Measurements from ENCODE around the gene MAST4.

The MAST4 gene

DNA sequence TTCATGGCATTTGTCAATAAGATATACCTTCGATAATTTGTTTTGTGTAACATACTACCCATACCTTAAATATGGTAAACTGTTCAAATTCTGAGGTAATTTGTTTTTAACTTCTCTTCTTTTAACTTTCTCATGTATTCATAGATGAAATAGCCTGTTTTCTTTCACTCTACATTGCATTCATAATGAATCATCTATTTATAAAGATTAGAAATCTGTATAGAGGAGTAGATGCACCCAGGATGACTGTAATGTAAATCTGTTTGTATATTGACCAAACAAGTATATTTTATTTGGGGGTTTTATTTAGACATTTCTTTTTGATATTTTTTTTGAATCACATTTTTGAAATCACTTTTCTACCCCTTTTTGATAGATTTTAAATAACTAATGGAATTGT lies 455.8 kb downstream of the MAST4 start:
- DNase-seq, result no peak

DNA sequence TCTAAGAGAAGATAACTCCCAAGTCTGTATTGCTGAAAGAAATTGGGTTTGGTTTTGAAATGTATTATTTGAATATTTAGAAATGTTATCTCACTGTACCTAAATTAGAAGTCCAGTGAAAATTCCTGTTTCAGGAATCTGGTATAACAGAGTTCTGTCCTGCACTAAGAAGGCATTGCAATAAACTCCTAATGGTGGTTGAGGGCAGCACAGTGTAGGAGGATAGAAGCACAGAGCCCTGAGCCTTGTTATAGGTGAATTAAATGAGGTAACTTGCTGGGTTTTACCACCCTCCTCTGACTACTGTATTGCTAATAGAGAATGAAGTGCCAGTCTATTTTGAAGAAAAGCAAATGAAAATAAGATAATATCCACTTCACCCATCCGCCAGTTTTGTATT lies 457.0 kb downstream of the MAST4 start:
- DNase-seq, result no peak

DNA sequence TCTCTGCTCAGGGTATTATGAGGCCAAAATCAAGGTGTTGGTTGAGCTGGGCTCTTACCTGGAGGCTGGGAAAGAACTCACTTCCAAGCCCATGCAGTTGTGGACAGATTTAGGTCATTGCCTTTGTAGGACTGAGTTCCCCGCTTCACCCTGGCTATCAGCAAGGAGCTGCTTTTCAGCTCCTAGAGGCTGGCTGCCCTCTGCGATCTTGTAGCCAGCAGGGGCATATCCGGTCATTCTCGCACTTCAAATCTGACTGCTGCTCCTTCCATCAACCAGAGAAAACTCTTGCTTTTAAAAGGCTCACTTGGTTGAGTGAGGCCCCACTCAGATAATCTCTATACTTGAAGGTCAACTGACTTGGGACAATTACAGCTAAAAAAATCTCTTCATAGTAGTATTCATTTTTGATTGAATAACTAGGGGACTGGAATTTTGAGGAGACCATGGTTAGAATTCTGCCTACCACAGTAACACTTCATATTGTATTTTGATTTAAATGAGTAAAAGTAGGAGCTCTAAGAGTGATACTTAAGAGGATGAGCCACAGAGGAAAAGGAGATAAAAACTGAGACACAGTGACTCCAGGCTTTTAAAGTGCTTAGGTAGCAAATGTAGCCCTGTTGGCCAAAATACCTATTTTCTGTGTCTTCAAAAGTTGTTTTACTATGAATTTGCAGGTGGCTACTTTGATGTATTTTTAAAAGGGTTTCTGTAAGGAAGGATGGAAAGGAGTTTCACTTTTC lies 463.0 kb downstream of the MAST4 start:
- no peak for DNase-seq

DNA sequence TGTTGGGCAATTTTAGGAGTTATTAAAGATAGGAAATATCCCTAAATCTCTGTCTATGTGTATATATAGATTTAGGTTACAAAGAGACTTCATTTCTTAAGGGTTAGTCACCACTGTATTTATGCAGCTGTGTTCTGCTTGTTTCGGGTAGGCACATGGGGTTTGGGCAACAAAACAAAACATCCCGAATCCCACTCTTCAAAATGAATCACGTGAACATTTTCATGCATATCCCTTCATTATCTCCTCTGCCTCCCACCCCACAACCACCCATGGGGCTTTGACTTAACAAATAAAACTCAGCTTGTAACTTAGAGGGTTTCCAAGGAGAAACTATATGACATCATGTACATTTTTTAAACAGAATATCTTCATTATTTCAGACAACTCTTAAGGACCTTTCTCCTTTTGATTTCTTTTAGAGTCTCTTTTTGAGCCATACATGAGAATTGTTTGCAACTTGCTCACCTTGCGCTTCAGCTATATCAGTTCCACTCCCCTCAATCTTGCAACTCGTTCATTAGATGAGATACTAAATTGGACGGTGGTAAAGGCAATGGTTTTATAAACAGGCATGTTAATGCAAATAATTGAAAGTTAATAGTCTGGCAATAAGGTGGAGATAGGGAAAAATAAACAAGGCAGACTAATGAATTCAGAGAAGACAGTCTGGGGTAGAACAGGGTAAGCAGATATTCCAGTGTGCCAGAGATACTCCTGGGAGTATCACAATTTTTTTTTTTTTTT lies 463.7 kb downstream of the MAST4 start:
- DNase-seq, result no peak

DNA sequence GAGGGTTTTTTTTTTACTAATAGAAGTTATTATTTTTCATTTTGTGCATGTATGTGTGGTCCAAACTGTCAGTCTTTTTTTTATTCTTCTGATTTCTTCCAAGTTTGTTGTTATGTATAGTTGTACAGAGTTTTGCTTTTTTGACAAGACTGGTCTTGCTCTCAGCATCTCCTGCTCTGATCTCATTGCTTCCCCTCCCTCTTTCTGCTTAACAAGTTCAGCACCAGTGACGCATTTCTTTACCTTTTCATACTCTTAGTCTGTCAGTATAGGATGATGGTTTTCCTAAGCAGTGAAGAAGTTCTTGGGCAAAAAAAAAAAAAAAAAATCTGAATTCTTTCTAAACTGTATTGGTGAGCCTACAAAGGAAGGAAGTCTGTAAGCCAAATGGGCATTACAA lies 465.3 kb downstream of the MAST4 start:
- no peak for DNase-seq

DNA sequence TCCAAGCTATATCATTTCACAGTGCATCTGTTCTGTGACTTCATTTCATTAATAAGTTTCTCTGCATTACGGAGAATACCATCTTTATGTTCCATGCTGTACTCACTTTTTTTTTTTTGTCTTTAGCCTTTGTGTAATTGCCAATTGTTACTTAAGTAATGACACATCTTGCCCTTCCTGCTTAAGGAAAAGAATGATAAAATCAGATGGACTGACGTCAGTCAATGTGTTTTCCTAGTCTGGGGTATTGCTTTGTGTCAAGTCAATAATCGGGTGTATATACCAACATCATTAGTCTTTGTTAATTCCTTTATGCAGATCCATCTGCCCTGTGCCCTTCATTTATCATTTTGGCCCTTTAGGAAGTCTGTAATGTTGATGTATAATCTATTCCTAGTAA lies 466.9 kb downstream of the MAST4 start:
- DNase-seq, result no peak

DNA sequence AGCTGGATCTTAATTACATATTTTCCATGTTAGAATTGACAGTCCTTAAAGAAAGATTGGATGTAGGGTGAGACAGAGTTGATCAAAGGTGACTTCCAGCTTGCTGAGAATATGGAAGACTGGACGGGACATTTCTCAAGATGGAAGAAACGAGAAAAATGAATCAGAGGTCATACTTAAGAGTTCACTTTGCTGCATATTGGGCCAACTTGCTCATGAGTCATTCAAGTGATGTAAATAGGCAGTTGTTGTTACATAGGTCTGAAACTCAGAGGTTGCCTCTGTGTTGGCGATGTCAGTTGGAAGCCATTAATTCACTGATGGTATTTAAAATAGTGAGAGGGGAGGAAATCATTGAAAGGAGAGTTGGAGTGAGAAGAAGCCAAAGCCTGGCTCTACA lies 467.6 kb downstream of the MAST4 start:
- DNase-seq, result no peak

DNA sequence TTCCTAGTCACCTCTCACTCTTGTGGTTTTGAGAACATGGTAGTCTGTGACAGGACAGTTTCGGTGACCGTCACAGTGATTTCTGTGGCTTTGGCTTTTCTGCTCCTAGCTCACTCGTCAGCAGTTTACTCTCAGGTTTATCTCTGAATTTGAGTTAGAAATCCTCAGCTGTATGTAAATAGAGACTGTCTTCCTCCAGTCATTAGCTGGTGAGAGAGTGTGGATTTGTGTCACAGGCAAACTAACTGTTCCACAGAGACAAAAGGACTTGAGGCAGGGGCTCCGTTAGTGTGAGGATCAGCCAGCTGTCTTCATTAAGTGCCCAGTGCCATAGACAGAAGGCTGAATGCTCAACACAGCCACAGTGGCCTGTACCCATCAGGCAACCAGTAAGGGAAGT lies 469.0 kb downstream of the MAST4 start:
- DNase-seq, result no peak

DNA sequence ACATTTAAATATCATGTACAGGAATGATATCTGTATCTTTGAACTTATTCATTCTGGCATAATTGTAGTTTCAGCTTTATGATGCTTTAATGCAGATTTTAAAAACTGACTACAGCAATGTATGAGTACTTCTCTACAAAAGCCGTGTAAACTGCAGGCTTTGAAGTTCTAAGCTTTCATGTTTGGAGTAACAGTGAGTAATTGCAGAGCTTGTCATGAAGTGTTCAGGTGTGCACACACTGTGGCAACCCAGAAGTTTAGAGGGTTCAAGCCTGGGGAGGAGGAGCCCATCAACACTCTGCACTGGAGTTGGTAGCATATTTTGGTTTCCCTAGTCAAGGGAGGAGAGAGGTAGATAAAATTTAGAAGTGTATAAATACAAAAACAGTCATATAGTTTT lies 469.5 kb downstream of the MAST4 start:
- DNase-seq, result no peak

DNA sequence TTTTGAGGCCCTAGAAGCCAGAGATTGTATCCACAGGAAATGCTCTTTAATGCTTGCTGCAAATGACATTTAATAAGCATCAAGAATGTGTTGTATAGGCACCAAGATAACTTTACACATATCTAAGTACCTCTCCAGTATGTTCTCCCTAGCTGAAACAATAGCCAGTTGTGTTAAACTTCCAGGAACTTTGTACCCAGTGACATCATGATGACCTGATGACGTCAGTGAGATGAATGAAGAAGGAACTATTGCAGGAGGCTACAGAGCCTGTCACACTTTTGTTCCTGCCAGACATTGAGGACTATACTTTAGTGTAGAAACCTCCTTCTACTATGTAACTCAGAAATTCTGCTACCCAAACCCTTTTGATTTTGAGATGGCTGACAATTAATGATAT lies 470.6 kb downstream of the MAST4 start:
- DNase-seq, result no peak

DNA sequence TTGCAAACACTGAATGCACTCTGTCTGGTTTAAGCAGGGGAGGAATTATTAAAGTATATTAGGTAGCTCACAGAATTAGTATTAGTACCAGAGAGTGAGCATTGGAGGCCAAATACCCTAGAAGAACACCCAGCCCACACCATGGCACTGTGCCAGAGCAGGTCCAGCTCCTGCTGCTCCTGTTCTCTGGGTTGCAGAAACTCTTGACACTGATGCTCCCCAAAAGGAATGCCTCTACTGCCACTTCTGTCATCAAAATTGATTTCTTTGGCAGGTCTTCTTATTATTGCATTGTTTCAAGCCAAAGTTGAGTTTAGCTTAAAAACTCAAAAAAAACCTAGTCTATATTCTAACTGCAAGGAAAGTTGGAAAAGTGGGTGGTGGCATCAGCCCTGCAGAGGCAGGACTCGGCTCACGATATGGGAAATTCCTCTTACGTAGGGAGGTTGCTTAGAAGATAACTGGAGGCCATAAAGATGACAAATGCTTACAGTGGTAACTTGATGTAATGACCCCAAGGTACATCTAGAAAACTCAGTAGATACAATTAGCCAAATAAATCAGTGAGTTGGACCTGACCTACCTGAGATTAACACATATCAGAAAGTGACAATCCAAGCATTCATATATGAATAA lies 477.0 kb downstream of the MAST4 start:
- no peak for DNase-seq

DNA sequence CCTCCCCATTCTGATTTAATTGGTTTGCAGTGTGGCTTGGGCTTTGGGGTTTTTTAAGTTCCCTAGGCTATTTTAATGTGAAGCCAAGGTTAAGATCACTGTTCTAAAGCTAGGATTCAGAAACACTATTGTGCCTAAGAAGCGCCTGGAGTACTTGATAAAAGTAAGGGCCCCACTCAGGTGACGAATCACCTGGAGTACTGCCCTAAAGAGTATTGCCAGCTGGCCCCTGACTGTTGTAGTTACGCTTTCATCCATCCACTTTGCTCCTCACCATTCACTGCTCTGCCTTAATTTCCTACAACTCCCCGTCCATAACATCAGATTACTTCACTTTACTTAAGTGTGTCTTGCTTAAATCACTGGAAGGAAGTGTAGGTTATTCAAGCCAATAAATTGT lies 481.1 kb downstream of the MAST4 start:
- no peak for DNase-seq

DNA sequence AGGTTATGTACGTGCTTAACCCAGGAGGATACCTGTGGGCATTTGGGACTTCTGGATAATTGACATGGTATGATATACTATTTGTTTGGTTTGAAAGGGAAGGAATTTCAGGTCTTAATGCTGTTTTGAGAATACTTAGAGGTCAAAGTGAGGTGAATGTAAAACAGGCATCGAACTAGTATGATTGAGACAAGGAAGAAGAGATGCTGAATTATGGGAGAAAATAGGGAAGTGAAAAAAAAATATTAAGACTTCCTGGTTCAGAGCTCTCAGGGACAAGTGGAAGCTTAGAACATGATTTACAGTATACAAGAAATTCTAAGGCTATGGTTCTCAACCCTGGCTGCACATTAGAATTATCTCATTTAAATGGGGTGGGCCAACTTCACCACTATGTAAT lies 485.1 kb downstream of the MAST4 start:
- no peak for DNase-seq

DNA sequence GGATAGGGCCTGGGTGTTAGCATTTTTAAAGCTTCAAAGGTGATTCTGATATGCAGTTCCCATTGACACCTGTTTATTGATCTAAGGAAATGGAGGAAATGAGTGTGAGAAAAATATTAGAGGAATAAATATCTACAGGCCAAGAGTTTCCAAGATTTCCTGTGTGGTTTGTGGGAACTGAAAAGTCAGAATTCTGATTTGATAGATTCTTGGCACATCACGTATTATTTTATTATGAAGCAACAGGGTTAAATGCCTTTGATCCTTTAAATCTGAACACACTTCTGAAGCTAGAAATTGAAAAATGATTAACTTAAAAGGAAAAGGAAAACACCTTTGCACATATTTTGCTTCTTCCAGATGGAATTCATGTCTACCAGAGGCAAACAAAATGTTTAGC lies 486.7 kb downstream of the MAST4 start:
- DNase-seq, result no peak

DNA sequence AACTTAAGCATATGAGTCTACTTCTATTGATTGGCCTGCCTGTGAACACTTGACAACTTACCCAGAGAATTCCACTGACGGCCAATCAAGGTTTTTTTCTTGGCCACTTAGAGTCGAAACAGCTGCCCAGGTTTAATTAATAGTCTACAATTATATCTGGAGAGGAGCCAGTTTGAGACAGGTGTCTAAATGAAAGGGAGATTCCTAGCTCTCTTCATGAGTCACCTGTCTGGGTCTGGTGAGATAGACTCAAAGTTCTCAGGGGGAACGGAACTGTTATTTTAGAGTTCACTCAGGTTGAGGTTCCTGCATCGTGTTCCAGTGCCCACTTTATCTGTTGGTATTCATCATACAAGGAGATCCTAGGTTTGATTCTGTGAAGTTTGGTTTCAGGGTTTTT lies 489.4 kb downstream of the MAST4 start:
- no peak for DNase-seq

DNA sequence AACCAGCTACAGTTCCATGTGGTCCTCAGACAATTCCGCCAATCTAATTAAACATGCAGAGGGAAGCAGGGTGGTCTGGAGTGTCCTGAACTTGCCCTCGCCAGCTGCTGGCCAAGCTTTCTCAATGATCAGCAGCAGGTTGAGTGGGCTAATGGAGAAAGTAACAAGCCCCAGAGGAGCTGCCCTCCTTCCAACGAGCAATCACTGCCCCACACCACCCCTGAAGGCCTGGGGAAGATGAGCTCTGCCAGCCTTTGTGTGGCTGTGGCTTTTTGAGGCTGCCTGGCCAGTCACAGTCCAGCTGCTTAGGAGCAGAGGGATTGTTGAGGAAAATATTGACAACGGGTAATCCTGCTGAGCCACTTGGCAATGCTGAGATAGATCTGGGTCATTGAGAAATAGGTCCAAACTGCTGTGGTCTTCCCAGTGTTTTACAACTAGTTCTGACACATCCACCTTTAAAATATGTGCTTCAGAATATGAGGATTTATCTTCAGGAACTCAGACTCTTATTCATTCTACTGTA lies 493.1 kb downstream of the MAST4 start:
- DNase-seq, result no peak

DNA sequence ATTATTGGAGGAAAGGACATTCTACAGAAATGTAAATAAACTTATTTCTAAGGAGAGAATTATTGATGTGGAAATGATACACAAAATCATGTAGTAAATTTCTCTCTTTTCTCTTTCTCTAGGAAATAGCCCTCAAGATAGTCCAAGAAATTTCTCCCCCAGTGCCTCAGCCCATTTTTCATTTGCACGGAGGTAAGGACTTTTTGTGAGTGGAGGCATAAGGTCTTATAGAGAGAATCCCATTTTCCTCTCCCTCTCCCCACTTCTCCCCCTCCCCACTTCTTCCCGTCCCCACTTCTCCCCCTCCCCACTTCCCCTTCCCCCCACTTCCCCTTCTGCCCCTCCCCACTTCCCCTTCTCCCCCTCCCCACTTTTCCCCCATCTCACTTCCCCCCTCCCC lies 493.8 kb downstream of the MAST4 start:
- no peak for DNase-seq

DNA sequence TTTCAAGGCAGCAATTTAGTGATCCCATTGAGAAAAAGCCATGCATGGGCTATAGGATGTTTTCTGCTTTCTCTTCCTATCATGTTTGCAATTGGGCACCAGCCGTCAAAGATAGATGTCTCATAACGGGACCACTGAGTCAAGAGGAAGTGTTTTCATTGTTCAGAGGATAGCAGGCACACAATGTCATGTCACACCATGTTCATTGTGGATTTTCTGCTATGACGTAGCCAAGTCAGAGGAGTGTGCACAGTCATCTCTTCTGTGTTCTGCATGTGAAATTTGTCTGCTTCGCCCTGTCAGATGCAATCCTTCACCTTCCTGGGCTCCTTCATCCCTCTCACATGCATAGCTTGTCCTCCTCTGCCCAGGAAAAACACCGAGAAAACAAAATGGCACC lies 494.4 kb downstream of the MAST4 start:
- no peak for DNase-seq

DNA sequence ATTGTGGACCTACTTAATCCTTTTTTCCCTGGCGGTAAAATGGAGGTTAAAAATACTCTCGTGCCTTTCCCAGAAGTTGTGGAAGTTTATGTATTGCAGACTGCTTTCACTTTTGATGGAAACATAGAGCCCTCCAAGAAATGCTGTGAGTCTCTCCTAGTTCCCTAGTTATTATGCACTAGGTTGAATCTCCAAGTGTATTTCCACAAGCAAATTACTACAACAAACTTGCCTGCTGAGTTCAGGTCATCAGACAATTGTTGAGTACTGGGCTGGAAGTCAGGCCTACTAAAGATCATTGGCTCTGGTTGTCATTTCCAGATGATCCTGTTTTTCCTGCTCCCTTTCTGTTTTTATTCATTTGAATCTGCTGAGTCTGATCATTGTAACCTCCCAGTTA lies 496.3 kb downstream of the MAST4 start:
- DNase-seq, result no peak

DNA sequence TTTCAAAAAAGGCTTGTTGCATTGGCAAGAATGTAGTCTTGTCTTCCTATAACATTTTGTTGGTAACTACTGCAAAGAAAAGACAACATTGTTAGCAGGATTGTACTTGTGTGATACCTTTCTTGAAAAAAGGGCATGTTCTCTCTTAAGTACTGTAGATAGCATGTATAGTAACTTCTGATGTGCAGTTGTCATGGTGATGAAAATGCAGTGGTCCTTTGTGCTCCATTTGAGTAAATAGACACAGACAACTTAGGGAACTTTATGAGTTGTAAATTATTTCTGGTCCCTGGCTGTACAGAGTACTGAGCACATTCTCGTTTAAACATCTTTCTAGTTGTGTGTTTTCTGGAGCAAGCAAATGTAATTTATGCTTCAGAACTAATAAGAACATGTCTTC lies 497.1 kb downstream of the MAST4 start:
- no peak for DNase-seq

DNA sequence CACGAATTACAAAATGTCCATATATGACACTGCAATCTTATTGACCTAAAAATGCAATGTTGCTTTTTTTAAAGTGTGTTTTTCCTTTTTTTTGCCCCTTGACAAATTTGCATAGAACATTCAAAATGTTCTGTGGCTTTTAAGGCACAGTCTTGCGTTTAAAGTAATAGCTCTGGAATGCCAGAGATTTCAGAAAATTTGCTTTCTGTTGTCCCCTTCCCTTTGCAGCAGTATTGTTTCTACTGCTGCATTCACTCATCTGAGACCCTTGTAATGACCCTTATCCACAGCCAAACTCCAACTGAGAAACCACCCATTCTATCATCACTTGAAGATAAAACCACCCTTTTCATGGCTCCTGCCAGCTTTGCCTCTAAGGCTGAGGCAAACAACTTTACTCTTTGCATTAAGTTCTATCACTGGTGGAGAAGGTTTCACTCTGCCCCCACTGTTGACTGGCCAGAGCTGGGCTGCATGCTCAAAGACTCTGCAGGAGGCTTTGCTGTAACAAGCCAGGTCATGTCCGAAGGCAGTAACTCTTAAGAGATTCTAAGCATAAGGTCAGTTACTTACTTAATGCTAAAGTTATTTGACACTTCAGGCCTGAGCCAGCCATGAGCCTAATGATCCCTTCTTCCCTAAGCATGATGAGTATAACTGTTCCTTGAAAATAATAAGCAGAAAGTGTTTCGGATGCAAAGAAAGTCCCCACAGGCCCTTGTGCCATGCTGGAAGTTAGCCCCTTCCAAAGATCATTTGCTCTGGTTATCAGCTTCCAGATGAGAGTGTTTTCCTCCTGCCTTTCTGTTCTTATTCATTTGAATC lies 498.5 kb downstream of the MAST4 start:
- no peak for DNase-seq

DNA sequence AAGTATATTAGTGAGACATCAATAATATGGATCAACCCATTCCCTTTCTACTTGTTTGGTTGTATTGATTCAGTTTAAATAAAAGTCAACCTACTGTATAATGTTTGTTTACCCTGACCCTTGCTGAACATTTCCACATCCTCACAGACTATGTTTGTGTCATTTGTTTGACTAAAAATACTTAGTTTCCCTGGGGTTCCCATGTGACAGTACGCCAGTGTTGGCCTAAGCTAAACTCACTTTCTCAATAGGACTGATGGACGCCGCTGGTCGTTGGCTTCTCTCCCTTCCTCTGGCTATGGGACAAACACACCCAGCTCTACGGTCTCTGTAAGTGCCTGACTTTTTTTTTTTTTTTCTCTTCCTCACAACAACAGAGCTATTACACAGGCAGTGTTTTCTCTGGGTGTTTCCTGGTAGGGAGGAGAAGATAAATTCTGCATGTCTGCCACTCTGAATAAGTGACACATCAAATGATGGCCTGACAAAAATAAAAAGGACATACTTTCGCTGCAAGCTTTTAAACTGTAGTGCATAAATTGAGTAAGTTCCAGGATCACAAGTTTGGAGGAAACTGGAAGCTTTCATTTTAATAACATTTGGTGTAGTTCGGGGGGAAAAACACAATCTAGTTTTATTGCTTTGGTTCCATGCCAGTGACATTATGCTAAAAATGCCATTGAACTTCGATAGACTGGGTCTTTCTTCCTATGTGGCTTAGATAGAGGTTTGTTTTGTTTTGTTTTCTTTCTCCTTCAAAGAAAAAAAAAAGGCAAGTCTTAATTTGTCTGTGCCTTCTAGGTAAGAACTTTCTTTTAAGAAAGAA lies 499.4 kb downstream of the MAST4 start:
- DNase-seq, result no peak

All from central memory CD4-positive, alpha-beta T cell (primary cell).